ENCODE results near the gene GORASP1.

The GORASP1 gene

GRCh38 chr3:39141171-39141995 lies 34.0 kb upstream of the GORASP1 start:
- no peaks in the 10 kb centered on the region for H3K27me3 ChIP-seq (ENCODE audit: control insufficient read depth in 2 of 2, insufficient read depth in 2 of 2, low read length in 2 of 2)
- peaks cover 31 to 42% of the 10 kb centered on the region in 2 donors for H3K4me1 ChIP-seq (ENCODE audit: control insufficient read depth in 2 of 2, insufficient read depth in 2 of 2, low read length in 2 of 2)
- H3K36me3 ChIP-seq (ENCODE audit: control insufficient read depth in 2 of 2, insufficient read depth in 2 of 2, low read length in 2 of 2): peaks cover 34 to 44% of the 10 kb centered on the region in 2 donors
- peak overlapping the region; percentile 92 to 95 for H3K27ac ChIP-seq (ENCODE audit: low read depth in 2 of 2, low read length in 2 of 2)
- peak overlapping the region; percentile 20 to 29 for H3K4me3 ChIP-seq (ENCODE audit: low read length in 2 of 2)
- no peaks in the 10 kb centered on the region for H3K9me3 ChIP-seq (ENCODE audit: control insufficient read depth in 2 of 2, low read length in 2 of 2)
- H3K9ac ChIP-seq (ENCODE audit: low read depth in 1 of 2, low read length in 2 of 2): peak overlapping the region; percentile 48 to 62

- H3K9ac ChIP-seq (ENCODE audit: low read depth in 1 of 2, low read length in 2 of 2): peak overlapping the region in 1 of 2 donors; percentile 62
- no peak overlapping the region for H3K4me3 ChIP-seq (ENCODE audit: low read length in 2 of 2)
- no peaks in the 10 kb centered on the region for H3K27me3 ChIP-seq (ENCODE audit: control insufficient read depth in 2 of 2, insufficient read depth in 2 of 2, low read length in 2 of 2)
- peaks cover 34 to 37% of the 10 kb centered on the region in 2 donors for H3K36me3 ChIP-seq (ENCODE audit: control insufficient read depth in 2 of 2, insufficient read depth in 2 of 2, low read length in 2 of 2)
- H3K9me3 ChIP-seq (ENCODE audit: control insufficient read depth in 2 of 2, low read length in 2 of 2): no peaks in the 10 kb centered on the region
- H3K4me1 ChIP-seq (ENCODE audit: control insufficient read depth in 2 of 2, insufficient read depth in 2 of 2, low read length in 2 of 2): peaks cover 23 to 36% of the 10 kb centered on the region in 2 donors
- H3K27ac ChIP-seq (ENCODE audit: low read depth in 2 of 2, low read length in 2 of 2): peak overlapping the region; percentile 92 to 95
Measured at GRCh38 chr3:39140341-39140971, 33.0 kb upstream of the GORASP1 start.

GRCh38 chr3:39139442-39139841 lies 32.0 kb upstream of the GORASP1 start:
- Histone ChIP-seq H3K36me3 (ENCODE audit: control insufficient read depth in 2 of 2, insufficient read depth in 2 of 2, low read length in 2 of 2) (peaks cover 27 to 28% of the 10 kb centered on the region in 2 donors), H3K4me1 (ENCODE audit: control insufficient read depth in 2 of 2, insufficient read depth in 2 of 2, low read length in 2 of 2) (peaks cover 23 to 36% of the 10 kb centered on the region in 2 donors), H3K9ac (ENCODE audit: low read depth in 1 of 2, low read length in 2 of 2) (no peak overlapping the region), H3K27ac (ENCODE audit: low read depth in 2 of 2, low read length in 2 of 2) (no peak overlapping the region), H3K27me3 (ENCODE audit: control insufficient read depth in 2 of 2, insufficient read depth in 2 of 2, low read length in 2 of 2) (no peaks in the 10 kb centered on the region), H3K9me3 (ENCODE audit: control insufficient read depth in 2 of 2, low read length in 2 of 2) (no peaks in the 10 kb centered on the region), H3K4me3 (ENCODE audit: low read length in 2 of 2) (no peak overlapping the region)

GRCh38 chr3:39138804-39139415 lies 31.5 kb upstream of the GORASP1 start:
- H3K36me3 ChIP-seq (ENCODE audit: control insufficient read depth in 2 of 2, insufficient read depth in 2 of 2, low read length in 2 of 2): peaks cover 22 to 23% of the 10 kb centered on the region in 2 donors
- no peaks in the 10 kb centered on the region for H3K9me3 ChIP-seq (ENCODE audit: control insufficient read depth in 2 of 2, low read length in 2 of 2)
- H3K4me3 ChIP-seq (ENCODE audit: low read length in 2 of 2): no peak overlapping the region
- peaks cover 23 to 36% of the 10 kb centered on the region in 2 donors for H3K4me1 ChIP-seq (ENCODE audit: control insufficient read depth in 2 of 2, insufficient read depth in 2 of 2, low read length in 2 of 2)
- peak overlapping the region in 1 of 2 donors; percentile 38 for H3K9ac ChIP-seq (ENCODE audit: low read depth in 1 of 2, low read length in 2 of 2)
- H3K27ac ChIP-seq (ENCODE audit: low read depth in 2 of 2, low read length in 2 of 2): no peak overlapping the region
- no peaks in the 10 kb centered on the region for H3K27me3 ChIP-seq (ENCODE audit: control insufficient read depth in 2 of 2, insufficient read depth in 2 of 2, low read length in 2 of 2)

- Histone ChIP-seq H3K4me1 (ENCODE audit: control insufficient read depth in 2 of 2, insufficient read depth in 2 of 2, low read length in 2 of 2) (peaks cover 23 to 36% of the 10 kb centered on the region in 2 donors), H3K27me3 (ENCODE audit: control insufficient read depth in 2 of 2, insufficient read depth in 2 of 2, low read length in 2 of 2) (no peaks in the 10 kb centered on the region), H3K27ac (ENCODE audit: low read depth in 2 of 2, low read length in 2 of 2) (no peak overlapping the region), H3K4me3 (ENCODE audit: low read length in 2 of 2) (no peak overlapping the region), H3K36me3 (ENCODE audit: control insufficient read depth in 2 of 2, insufficient read depth in 2 of 2, low read length in 2 of 2) (peaks cover 15% of the 10 kb centered on the region in 2 donors), H3K9ac (ENCODE audit: low read depth in 1 of 2, low read length in 2 of 2) (no peak overlapping the region), H3K9me3 (ENCODE audit: control insufficient read depth in 2 of 2, low read length in 2 of 2) (no peaks in the 10 kb centered on the region)
Measured at GRCh38 chr3:39137991-39138803, 30.8 kb upstream of the GORASP1 start.

- peaks cover 18 to 29% of the 10 kb centered on the region in 2 donors for H3K4me1 ChIP-seq (ENCODE audit: control insufficient read depth in 2 of 2, insufficient read depth in 2 of 2, low read length in 2 of 2)
- H3K27me3 ChIP-seq (ENCODE audit: control insufficient read depth in 2 of 2, insufficient read depth in 2 of 2, low read length in 2 of 2): no peaks in the 10 kb centered on the region
- no peak overlapping the region for H3K9ac ChIP-seq (ENCODE audit: low read depth in 1 of 2, low read length in 2 of 2)
- no peaks in the 10 kb centered on the region for H3K9me3 ChIP-seq (ENCODE audit: control insufficient read depth in 2 of 2, low read length in 2 of 2)
- H3K27ac ChIP-seq (ENCODE audit: low read depth in 2 of 2, low read length in 2 of 2): no peak overlapping the region
- H3K4me3 ChIP-seq (ENCODE audit: low read length in 2 of 2): no peak overlapping the region
- H3K36me3 ChIP-seq (ENCODE audit: control insufficient read depth in 2 of 2, insufficient read depth in 2 of 2, low read length in 2 of 2): peaks cover 8% of the 10 kb centered on the region in 2 donors
Measured at GRCh38 chr3:39137435-39137936, 30.1 kb upstream of the GORASP1 start.

GRCh38 chr3:39136533-39137434 lies 29.4 kb upstream of the GORASP1 start:
- H3K9me3 ChIP-seq (ENCODE audit: control insufficient read depth in 2 of 2, low read length in 2 of 2): no peaks in the 10 kb centered on the region
- H3K27me3 ChIP-seq (ENCODE audit: control insufficient read depth in 2 of 2, insufficient read depth in 2 of 2, low read length in 2 of 2): no peaks in the 10 kb centered on the region
- peaks cover 3 to 5% of the 10 kb centered on the region in 2 donors for H3K36me3 ChIP-seq (ENCODE audit: control insufficient read depth in 2 of 2, insufficient read depth in 2 of 2, low read length in 2 of 2)
- H3K9ac ChIP-seq (ENCODE audit: low read depth in 1 of 2, low read length in 2 of 2): no peak overlapping the region
- no peak overlapping the region for H3K27ac ChIP-seq (ENCODE audit: low read depth in 2 of 2, low read length in 2 of 2)
- H3K4me3 ChIP-seq (ENCODE audit: low read length in 2 of 2): no peak overlapping the region
- peaks cover 11 to 22% of the 10 kb centered on the region in 2 donors for H3K4me1 ChIP-seq (ENCODE audit: control insufficient read depth in 2 of 2, insufficient read depth in 2 of 2, low read length in 2 of 2)

GRCh38 chr3:39135170-39135805 lies 27.9 kb upstream of the GORASP1 start:
- Histone ChIP-seq H3K27ac (ENCODE audit: low read depth in 2 of 2, low read length in 2 of 2) (no peak overlapping the region), H3K9ac (ENCODE audit: low read depth in 1 of 2, low read length in 2 of 2) (no peak overlapping the region), H3K4me1 (ENCODE audit: control insufficient read depth in 2 of 2, insufficient read depth in 2 of 2, low read length in 2 of 2) (peaks cover 0 to 7% of the 10 kb centered on the region in 2 donors), H3K36me3 (ENCODE audit: control insufficient read depth in 2 of 2, insufficient read depth in 2 of 2, low read length in 2 of 2) (peaks cover 3 to 5% of the 10 kb centered on the region in 2 donors), H3K4me3 (ENCODE audit: low read length in 2 of 2) (no peak overlapping the region), H3K9me3 (ENCODE audit: control insufficient read depth in 2 of 2, low read length in 2 of 2) (no peaks in the 10 kb centered on the region), H3K27me3 (ENCODE audit: control insufficient read depth in 2 of 2, insufficient read depth in 2 of 2, low read length in 2 of 2) (no peaks in the 10 kb centered on the region)
